A673 (cell line): ENCODE measurements around the gene NELFE. TPM values are rescaled to one million over a fixed set of nuclear protein-coding genes. Genes with fewer than 3 reads are reported as not detected.
A peak's percentile ranks its signal among the peaks of the same experiment; 100 is the strongest.

Experiments used
- BruUV-seq: library from RNA; stranded (reverse); fragments of 400-500 nt; replicated peaks from 2 replicates; lab custom pipeline; 2021; lab: Mats Ljungman, UMichigan
- CTCF ChIA-PET: fragments of 300-600 bp; sonication (Branson Sonifier 250); formaldehyde crosslinking; loops from one replicate; lab custom pipeline; 2022; ENCODE audit warnings: antibody characterized with exemption; lab: Charles Lee
- POLR2A ChIA-PET: fragments of 300-600 bp; sonication (Branson Sonifier 250); formaldehyde crosslinking; loops from one replicate; lab custom pipeline; 2022; ENCODE audit warnings: antibody characterized with exemption; ENCODE audit not compliant: low non-redundant PET; lab: Charles Lee
- DNase-seq: peaks from one replicate; pipeline ENCODE4 v3.0.0-alpha.2; 2015; ENCODE audit warnings: low spot score
- H3K27ac ChIP-seq: fragments of 200-600 bp; sonication (generic); 2 replicates; pipeline ENCODE4 v1.5.1; 2016; ENCODE audit warnings: mixed run types, low read depth, mild to moderate bottlenecking, mixed read lengths, antibody characterized with exemption, low read length; ENCODE audit not compliant: poor library complexity, severe bottlenecking
- H3K27me3 ChIP-seq: fragments of 200-600 bp; sonication (generic); replicated peaks from 2 replicates; pipeline ENCODE4 v1.6.1; 2017; ENCODE audit warnings: mixed run types, low read depth, mild to moderate bottlenecking, mixed read lengths, antibody characterized with exemption, low read length; ENCODE audit not compliant: insufficient read depth, poor library complexity
- H3K36me3 ChIP-seq: fragments of 200-600 bp; sonication (generic); 2 replicates; pipeline ENCODE4 v1.6.1; 2016; ENCODE audit warnings: mixed run types, mild to moderate bottlenecking, mixed read lengths, antibody characterized with exemption, low read length; ENCODE audit not compliant: insufficient read depth, poor library complexity, severe bottlenecking
- H3K4me1 ChIP-seq: fragments of 200-600 bp; sonication (generic); 2 replicates; pipeline ENCODE4 v1.6.1; 2017; ENCODE audit warnings: mixed run types, mild to moderate bottlenecking, mixed read lengths, antibody characterized with exemption, low read length; ENCODE audit not compliant: insufficient read depth, poor library complexity, severe bottlenecking
- H3K4me3 ChIP-seq: fragments of 200-600 bp; sonication (generic); 2 replicates; pipeline ENCODE4 v1.5.1; 2016; ENCODE audit warnings: low read depth, mixed run types, mild to moderate bottlenecking, mixed read lengths, low read length; ENCODE audit not compliant: poor library complexity, severe bottlenecking
- H3K9me3 ChIP-seq: fragments of 200-600 bp; sonication (generic); 2 replicates; pipeline ENCODE4 v1.6.1; 2016; ENCODE audit warnings: mixed run types, low read depth, mild to moderate bottlenecking, mixed read lengths, antibody characterized with exemption, low read length; ENCODE audit not compliant: poor library complexity, severe bottlenecking
- EZH2 ChIP-seq: fragments of 200-600 bp; sonication (generic); IDR thresholded peaks from 2 replicates; pipeline ENCODE4 v1.6.1; 2017; ENCODE audit warnings: borderline replicate concordance, low read depth, mild to moderate bottlenecking, mixed read lengths, antibody characterized with exemption, low read length; ENCODE audit not compliant: poor library complexity, severe bottlenecking
- intact Hi-C: fragments of 100-400 bp; cut with micrococcal nuclease; formaldehyde crosslinking; loops from one replicate; pipeline ENCODE4 v1.10.0; 2022; ENCODE audit not compliant: unreplicated experiment
- total RNA-seq: library from RNA; stranded (reverse); gene quantifications from 2 replicates; pipeline ENCODE4 v1.2.3, GENCODE V29; 2021
- TF ChIP-seq, protein P1 (sequence below): fragments of 300-800, 200-600 bp; sonication (generic); conservative IDR thresholded peaks from 2 replicates; pipeline ENCODE4 v1.5.1; 2017; ENCODE audit warnings: low read depth, mild to moderate bottlenecking, antibody characterized with exemption, low read length, moderate library complexity, mixed read lengths

The NELFE gene
- total RNA-seq, 1 experiment from 2014 or later = 94.3 TPM

GRCh38 chr6:31971993-31972708, 13.4 kb upstream of the NELFE start, which contains the start of gene DXO:
Gene DXO (minus strand): TSS chr6:31972138. CDS start chr6:31971675, 463 bp downstream.
- H3K36me3 ChIP-seq = peaks cover 29% of the 10 kb centered on the region
- BruUV-seq = no TSS peak
- H3K27me3 ChIP-seq = no peaks in the 10 kb centered on the region
- peak within 1 kb of the TSS; percentile 65 for H3K4me3 ChIP-seq
- TF ChIP-seq, protein P1, sequence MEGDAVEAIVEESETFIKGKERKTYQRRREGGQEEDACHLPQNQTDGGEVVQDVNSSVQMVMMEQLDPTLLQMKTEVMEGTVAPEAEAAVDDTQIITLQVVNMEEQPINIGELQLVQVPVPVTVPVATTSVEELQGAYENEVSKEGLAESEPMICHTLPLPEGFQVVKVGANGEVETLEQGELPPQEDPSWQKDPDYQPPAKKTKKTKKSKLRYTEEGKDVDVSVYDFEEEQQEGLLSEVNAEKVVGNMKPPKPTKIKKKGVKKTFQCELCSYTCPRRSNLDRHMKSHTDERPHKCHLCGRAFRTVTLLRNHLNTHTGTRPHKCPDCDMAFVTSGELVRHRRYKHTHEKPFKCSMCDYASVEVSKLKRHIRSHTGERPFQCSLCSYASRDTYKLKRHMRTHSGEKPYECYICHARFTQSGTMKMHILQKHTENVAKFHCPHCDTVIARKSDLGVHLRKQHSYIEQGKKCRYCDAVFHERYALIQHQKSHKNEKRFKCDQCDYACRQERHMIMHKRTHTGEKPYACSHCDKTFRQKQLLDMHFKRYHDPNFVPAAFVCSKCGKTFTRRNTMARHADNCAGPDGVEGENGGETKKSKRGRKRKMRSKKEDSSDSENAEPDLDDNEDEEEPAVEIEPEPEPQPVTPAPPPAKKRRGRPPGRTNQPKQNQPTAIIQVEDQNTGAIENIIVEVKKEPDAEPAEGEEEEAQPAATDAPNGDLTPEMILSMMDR = no peak
- TF ChIP-seq EZH2 = no peak
- peaks cover 19% of the 10 kb centered on the region for H3K4me1 ChIP-seq
- H3K9me3 ChIP-seq = no peaks in the 10 kb centered on the region
- intact Hi-C loops = no loop called here
- H3K27ac ChIP-seq = peak within 1 kb of the TSS; percentile 93
- peak; percentile 99 for DNase-seq
- ChIA-PET POLR2A (interaction anchor here (0.5 to 0.6 kb wide), 3 partner anchors 226 to 474 kb away, joined by 4 to 9 read pairs (median 8); partner anchors contain the start of gene ABHD16A), CTCF (interaction anchor here (0.8 kb wide), 1 partner anchor 20 kb away, joined by 4 read pairs; no protein-coding TSS in a partner anchor)

DNA sequence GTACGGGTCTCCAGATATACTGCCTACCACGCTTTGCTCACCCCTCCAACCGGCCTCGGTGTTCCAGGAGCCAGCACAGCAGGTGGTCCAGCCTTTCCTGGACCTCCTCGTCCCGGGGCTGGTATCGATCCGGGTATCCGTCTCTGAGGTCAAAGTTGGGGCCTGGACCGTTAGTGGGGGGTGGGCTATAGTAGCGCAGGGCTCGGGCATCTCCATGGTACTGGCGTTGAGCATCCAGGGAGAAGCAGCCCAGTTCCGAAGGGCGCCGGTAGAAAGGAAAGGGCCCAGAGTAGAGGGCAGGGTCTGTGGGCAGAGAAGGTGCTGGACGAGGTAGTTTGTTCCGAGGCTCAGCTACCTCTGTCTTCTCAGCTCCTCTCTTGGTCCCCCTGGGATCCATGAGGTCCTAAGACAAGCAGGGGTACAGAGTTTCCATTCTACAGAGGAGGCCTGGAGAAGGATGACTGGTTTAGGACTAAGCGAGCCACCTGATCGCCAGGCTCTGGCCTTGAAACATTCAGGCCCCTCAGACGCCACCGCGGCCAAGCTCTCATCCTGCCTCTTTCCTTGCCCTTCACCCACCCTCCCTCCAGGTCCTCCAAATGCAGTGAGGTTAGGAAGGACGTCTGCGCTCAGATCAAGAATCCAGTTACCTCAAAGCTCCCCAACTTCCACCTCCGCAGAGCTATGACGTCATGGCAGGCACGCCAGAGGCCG, 12.7 kb upstream of the NELFE start:
- ChIA-PET POLR2A (interaction anchor here (0.5 kb wide), 1 partner anchor 268 kb away, joined by 4 read pairs; the partner anchor contains the start of gene ABHD16A), CTCF (interaction anchor here (0.6 to 0.8 kb wide), 2 partner anchors 19 to 175 kb away, joined by 4 to 6 read pairs; no protein-coding TSS in a partner anchor)
- Histone ChIP-seq H3K4me1 (peaks cover 19% of the 10 kb centered on the region), H3K27me3 (no peaks in the 10 kb centered on the region), H3K9me3 (no peaks in the 10 kb centered on the region), H3K36me3 (peaks cover 34% of the 10 kb centered on the region), H3K4me3 (peak overlapping the region; percentile 65), H3K27ac (peak overlapping the region; percentile 93)
- DNase-seq = no peak
- intact Hi-C loops = no loop called here
- TSS peak; percentile 72 for BruUV-seq
- TF ChIP-seq, protein P1 = no peak
- TF ChIP-seq EZH2 = no peak

DNA sequence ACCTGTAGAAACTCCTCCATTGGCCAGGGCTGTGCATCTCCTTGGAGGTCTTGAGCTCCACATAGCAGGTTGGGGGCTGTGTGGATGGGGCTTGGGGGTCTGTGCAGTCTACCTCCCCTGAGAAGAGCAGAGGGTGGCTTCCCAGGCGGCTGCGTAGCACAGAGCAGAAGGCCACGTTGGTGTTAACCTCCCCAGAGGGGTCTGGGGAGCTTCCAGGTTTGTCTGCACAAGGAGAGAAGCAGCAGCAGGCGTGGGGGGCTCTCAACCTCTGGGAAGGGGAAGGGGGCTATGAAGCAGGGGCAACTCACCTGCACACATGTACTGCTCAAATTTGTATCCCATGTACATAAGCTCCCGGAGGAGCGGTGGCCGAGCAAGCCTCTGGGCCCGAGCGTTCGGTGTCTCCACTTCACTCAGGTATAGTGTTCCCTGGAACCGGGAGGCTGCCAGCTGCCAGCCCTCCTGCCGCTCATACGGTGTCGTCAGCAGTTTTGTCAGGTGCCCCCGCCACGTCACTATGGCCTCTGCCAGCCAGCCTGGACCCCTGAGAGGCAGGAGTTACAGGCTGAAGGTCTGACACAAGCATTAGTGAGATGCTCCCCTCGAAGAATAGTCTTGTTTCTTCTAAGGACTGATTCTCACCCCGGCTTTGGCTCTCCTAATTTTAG, 12.0 kb upstream of the NELFE start:
- Histone ChIP-seq H3K27me3 (no peaks in the 10 kb centered on the region), H3K27ac (peak overlapping the region; percentile 93), H3K36me3 (peaks cover 34% of the 10 kb centered on the region), H3K9me3 (no peaks in the 10 kb centered on the region), H3K4me3 (peak overlapping the region; percentile 65), H3K4me1 (peaks cover 19% of the 10 kb centered on the region)
- peak; percentile 22 for DNase-seq
- CTCF ChIA-PET = interaction anchor here (0.6 kb wide), 1 partner anchor 174 kb away, joined by 6 read pairs; no protein-coding TSS in a partner anchor
- BruUV-seq = no TSS peak
- POLR2A ChIA-PET = no interaction called here
- intact Hi-C loops = no loop called here
- TF ChIP-seq EZH2 = no peak
- TF ChIP-seq, protein P1 = no peak
